ENCODE measurements around the gene CRYBB1.

Gene CRYBB1

GRCh38 chr22:26567610-26568009, 50.2 kb downstream of the CRYBB1 start:
- TF ChIP-seq, protein P1, sequence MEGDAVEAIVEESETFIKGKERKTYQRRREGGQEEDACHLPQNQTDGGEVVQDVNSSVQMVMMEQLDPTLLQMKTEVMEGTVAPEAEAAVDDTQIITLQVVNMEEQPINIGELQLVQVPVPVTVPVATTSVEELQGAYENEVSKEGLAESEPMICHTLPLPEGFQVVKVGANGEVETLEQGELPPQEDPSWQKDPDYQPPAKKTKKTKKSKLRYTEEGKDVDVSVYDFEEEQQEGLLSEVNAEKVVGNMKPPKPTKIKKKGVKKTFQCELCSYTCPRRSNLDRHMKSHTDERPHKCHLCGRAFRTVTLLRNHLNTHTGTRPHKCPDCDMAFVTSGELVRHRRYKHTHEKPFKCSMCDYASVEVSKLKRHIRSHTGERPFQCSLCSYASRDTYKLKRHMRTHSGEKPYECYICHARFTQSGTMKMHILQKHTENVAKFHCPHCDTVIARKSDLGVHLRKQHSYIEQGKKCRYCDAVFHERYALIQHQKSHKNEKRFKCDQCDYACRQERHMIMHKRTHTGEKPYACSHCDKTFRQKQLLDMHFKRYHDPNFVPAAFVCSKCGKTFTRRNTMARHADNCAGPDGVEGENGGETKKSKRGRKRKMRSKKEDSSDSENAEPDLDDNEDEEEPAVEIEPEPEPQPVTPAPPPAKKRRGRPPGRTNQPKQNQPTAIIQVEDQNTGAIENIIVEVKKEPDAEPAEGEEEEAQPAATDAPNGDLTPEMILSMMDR (IDR thresholded peaks at IDR 0.05; ENCODE audit: low read depth, low read length) = no peak
- H3K4me3 ChIP-seq (ENCODE audit: low read depth, low read length) = no peak overlapping the region

- no peak overlapping the region for H3K4me3 ChIP-seq (ENCODE audit: low read depth, low read length)
- TF ChIP-seq, protein P1 (IDR thresholded peaks at IDR 0.05; ENCODE audit: low read depth, low read length) = no peak
Measured at GRCh38 chr22:26566994-26567393, 50.8 kb downstream of the CRYBB1 start.

DNA sequence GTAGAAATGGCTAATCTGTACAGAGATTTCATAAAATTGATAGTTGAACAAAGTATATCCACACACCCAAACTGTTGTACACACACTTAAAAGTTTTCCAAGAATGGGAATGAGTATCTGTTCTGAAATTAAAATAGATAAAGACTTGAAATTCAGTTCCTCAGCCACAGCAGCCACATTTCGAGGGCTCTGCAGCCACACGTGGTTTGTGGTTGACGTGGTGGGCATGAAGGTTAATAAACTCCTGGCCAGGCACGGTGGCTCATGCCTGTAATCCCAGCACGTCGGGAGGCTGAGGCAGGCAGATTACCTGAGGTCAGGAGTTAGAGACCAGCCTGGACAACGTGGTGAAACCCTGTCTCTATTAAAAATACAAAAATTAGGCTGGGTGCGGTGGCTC, 51.9 kb downstream of the CRYBB1 start:
- no peak overlapping the region for H3K4me3 ChIP-seq (ENCODE audit: low read depth, low read length)

GRCh38 chr22:26565181-26565580, 52.6 kb downstream of the CRYBB1 start:
- no peak overlapping the region for H3K4me3 ChIP-seq (ENCODE audit: low read depth, low read length)

More for the DNA sequence above, 51.9 kb downstream of the CRYBB1 start:
- TF ChIP-seq, protein P1 (IDR thresholded peaks at IDR 0.05; ENCODE audit: low read depth, low read length) = no peak

GRCh38 chr22:26564672-26565071, 53.2 kb downstream of the CRYBB1 start:
- TF ChIP-seq, protein P1 (IDR thresholded peaks at IDR 0.05; ENCODE audit: low read depth, low read length) = no peak
- no peak overlapping the region for H3K4me3 ChIP-seq (ENCODE audit: low read depth, low read length)

More at GRCh38 chr22:26565181-26565580, 52.6 kb downstream of the CRYBB1 start:
- TF ChIP-seq, protein P1 (IDR thresholded peaks at IDR 0.05; ENCODE audit: low read depth, low read length) = no peak

DNA sequence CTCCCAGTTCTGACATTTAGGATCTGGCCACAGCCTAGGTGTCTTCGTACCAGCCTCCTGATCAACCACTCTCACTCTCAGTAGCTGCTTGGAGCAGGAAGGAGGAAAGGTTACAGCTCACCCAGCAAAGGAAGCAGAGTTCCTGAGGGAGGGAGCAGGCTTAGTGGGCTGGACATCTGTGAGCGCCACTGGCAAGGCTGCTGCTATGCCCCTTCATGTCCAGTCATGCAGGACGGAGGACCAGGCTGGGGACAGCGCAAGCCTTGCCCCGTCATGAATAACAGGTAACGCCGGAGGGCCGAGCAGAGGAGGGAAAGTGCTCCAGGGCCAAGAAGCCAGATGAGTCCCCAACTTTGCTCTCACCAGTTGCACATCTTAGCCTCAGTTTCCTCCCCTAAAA, 53.6 kb downstream of the CRYBB1 start:
- TF ChIP-seq, protein P1 (IDR thresholded peaks at IDR 0.05; ENCODE audit: low read depth, low read length) = no peak
- H3K4me3 ChIP-seq (ENCODE audit: low read depth, low read length) = no peak overlapping the region

DNA sequence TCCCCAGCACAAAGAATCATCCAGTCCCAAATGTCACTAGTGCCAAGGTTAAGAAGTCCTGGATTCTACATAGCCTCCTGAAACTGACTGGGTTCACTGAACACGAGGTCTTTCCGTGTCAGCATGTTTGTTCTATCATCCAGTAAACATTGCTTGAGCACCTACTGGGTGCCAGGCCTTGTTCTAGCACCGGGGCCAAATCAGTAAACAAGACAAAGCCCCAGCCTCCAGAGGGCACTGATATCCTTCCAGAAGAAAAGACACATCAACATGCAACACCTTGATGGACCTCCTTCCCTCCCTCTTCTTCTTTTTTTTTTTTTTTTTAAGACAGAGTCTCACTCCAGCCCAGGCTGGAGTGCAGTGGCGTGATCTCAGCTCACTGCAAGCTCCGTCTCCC, 54.8 kb downstream of the CRYBB1 start:
- TF ChIP-seq, protein P1 (IDR thresholded peaks at IDR 0.05; ENCODE audit: low read depth, low read length) = no peak
- no peak overlapping the region for H3K4me3 ChIP-seq (ENCODE audit: low read depth, low read length)

All from WI38 (cell line).